Measurements from ENCODE around the gene SYNPR. TPM values are rescaled to one million over a fixed set of nuclear protein-coding genes. Genes with fewer than 3 reads are reported as not detected.

Gene SYNPR
- total RNA-seq, 1 experiment from 2014 or later, result not detected

DNA sequence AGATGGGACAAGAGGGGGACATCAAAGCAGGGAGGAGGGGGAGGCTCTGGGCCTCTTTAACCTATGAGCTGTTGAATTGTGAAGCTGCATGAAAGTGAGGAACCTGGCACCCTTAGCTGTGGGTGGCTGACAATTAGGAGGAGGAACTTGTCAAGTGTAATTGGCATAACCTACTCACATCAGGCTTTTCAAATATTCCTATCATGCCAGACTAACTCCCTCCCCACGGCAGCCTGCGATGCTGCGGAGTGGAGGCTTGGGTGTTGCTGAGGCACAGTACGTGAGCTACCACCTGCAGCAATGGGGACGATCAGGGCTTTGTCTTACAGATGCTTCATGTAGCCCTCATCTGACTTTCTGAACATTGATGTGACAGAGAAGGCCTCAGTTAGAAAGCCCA lies 193.7 kb downstream of the SYNPR start:
- DNase-seq (ENCODE audit: low read depth), result no peak

DNA sequence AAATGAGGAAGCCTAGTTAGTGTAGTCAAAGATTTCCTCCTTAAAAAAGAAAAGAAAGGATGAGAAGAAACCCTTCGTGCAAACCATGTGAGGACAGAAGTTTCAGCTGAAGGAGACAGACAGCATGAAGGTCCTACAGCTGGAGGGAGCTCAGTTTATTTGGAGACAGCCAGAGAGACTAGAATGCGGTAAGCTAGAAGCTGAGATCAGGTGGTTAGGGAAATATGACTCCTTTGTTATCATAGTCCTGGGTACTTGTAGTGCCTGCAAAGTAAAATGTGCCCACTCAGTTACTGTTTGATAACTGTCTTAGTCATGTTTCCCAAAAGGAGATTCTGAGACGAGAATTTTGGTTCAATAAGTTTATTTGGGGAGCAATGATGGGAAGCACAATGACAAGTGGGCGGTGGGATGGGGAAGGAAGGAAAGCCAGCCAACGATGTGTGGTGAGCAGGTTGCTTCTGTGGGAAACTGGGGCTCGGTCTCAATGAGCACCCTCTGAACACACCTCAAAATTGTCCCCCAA lies 195.6 kb downstream of the SYNPR start:
- DNase-seq (ENCODE audit: low read depth), result no peak

DNA sequence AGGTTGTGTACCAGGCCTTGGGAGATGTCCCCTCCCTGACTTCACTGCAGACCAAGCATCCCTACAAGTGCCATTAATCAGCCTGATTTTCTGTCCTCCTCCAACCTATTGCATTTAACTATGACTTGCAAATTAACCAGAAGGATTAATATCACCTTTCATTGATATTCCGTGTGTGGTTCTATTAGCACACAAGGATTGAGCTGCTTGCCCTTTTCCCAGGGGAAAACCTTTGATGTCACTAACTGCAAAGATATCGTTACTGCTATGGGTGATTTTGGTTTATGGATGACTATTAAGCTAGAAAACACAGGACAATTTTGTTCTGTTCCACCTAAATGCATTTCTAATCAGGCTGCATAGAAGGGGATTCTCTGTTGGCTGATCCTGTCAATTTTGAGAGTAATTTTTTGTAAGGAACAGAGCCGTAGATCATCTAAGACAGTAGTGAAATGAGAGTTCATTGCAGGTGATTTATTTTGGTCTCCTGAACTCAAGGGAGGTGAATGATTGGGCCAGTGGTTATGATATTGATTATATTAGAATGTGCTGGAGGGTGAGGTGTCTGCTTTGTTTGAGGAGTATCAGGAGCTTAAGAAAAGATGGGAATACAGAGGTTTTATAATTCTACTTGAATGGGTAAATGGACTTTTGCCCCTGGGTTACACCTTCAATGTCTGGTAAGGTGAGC lies 196.9 kb downstream of the SYNPR start:
- no peak for DNase-seq (ENCODE audit: low read depth)

DNA sequence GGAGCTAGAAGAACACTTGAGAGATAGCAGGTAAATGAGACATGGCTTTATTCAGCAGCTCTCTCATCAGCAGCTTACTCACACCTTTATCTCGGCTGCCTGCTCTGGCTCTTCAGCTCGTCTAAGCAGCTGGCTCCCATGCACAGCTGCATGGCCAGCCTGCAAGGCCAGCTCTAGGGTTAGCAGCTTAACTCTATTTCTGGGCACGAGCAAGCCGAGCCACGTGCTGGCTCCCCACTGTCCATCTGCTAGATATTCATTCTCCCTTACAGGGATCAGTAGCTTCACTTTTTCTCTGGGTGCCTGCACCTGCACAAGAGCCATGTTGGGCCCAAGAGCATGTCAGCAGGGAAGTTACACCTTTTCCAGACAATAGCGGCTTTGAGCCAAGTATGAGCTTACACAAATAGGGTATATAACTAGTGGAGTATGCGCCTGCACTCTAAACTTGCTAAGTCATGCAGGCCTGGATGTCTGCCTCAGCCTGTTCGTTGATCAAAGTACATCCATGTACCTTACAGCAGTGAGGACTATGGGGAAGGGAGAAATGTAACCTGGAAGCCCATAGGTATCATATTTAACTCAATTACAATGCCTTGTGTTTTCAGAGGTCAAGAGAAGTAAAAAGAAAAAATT lies 199.5 kb downstream of the SYNPR start:
- no peak for DNase-seq (ENCODE audit: low read depth)

DNA sequence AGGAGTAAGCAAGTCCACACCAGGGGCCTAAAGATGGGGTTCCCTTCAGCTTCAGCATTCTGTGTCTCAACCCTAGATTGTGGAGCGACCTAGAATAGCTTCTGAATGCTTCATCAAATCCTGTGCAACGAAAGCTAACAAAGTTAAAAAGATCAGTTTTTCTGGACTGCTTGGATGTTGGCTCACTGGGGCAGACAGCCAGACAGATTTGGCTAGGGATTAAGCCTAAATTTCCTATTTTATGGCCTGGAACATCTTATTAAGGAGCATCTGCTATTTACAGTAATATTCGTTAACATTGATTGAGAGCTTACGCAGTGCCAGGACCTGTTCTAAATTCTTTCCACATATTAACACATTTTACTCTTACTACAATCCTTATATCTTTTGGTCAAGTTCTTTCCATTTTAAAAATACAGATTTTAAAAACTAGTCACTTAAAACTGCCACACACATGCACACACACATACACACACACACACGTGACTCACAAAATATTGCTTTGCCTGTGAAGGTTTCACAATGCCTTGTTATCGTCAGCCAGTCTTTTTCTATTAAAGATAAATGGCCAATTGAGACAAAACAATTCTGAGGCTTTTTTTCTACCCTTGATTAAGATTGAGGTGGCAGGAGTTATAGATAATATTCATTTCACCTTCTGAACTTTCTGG lies 201.0 kb downstream of the SYNPR start:
- DNase-seq (ENCODE audit: low read depth), result no peak

DNA sequence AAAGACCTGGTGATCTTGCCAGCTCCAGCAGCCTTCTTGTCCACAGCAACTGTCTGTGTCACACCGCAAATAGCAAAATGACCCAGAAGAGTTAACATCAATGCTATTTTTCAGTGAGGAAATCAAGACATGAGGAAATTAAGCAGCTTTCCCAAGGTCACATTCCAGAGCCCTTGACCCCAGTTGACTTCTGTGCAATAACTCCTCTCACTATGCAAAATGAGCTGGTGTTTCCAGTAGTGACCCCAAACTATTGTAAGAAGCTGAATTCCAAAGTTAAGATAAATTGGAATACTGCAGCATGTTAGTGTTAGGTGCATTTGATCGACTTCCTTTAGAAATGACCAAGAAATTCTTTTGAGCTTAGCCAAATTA lies 201.5 kb downstream of the SYNPR start:
- DNase-seq (ENCODE audit: low read depth), result no peak

DNA sequence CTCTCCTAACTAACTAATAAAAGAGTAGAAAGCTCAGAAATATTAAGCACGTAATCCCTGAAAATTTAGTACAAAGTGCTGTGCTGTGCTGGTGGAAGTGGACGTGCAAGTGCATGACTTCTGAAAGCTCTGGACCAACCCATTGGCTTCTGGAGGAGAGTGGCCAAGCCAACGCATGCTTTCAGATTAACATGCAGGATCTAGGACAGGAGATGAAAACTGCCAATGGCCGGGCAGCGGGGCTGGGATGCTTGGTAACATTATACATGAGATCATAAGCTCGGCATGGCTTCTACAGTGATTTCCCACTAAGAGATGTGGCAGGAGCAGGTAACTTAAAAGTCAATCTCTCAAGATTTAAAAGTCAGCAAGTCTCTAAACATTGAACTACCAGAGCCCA lies 203.5 kb downstream of the SYNPR start:
- DNase-seq (ENCODE audit: low read depth), result no peak

DNA sequence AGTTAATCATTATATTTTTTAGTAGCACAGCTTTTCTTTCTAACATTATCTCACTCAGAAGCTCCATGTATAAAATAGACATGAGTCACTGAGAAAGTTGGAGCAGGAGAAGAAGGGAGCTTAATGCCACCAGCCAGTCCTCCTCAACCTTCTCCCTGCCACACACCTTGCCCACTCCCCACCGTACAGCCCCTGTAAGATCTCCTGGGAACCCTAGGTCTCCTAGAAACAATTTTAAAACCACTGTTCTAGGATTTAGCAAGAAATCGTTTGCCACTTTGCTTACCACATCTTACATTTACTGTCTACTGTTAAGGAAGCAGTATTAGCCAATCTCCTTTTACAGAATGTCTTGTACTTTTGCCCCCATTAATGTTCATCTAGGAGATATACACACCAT lies 204.2 kb downstream of the SYNPR start:
- DNase-seq (ENCODE audit: low read depth), result no peak

DNA sequence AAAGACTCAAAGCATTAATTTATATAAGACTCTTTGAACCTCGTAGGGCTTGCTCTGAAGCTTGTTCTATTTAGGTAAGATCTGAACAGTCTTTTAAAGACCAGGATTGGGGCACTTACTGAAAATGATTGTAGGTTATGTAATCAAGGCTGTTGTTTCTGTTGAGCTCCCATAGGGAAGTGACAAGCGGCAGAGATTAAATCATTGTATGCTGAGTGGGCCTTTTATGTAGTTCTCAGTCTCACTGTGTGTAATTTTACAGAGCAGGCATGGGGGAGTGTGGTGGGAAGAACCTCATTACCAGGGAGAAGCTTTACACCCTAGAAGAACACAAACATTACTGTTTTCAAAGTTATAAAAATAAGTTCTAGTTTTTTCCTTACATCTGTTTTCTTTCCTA lies 214.4 kb downstream of the SYNPR start:
- DNase-seq (ENCODE audit: low read depth), result no peak

DNA sequence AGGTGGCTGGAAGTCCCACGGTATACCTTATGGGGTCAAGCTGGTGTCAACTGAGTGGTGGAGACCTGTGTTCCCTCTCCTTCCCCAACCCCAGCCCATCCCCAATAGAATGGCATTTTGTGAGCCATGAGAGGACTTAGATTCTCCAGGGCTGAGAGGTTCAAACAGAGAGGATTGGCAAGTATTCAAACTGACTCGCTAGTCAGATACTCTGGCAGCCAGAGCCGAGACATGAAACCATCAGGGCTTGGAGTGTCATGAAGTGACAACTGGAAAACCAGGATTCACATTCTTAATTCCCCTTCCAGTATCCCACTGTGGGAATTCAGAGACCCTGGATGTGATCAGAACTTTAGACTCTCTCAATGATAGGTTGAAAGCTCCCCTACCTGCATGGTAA lies 215.0 kb downstream of the SYNPR start:
- no peak for DNase-seq (ENCODE audit: low read depth)

DNA sequence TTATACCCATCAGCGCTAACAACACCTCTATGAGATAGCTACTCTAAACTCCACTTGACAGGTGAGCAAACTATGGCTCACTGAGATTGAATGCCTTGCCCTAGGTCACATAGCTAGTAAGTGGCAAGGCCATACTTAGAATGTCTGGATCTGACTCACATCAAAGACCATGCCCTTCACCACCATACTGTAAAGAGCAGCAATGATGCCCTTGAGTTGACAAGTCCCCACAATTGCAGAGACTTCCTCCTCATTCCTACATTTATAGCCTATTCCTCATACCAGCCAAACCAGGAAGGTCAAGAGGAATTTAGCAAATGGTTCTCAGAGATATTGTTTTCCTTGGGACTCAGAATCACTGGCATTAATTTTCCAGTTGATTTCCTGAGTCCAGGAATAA lies 216.5 kb downstream of the SYNPR start:
- no peak for DNase-seq (ENCODE audit: low read depth)

DNA sequence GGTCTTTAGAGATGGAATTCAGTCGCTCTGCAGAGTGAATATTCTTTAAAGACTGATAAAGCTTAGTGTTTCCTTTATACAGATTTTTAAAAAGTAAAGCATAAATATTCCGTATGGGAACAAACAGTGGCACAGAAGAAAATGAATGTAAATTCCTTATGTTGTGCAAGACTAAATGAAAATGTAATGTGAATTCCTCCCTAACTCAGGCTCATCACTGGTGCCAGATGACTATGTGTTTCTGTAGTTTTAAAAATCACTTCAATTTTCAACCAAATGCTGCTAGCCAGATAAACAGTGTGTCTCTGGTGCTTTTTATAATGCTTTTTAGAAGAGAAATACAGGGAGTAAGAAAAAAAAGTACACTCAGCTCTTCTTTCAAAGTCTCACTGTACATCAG lies 219.5 kb downstream of the SYNPR start:
- DNase-seq (ENCODE audit: low read depth), result no peak

DNA sequence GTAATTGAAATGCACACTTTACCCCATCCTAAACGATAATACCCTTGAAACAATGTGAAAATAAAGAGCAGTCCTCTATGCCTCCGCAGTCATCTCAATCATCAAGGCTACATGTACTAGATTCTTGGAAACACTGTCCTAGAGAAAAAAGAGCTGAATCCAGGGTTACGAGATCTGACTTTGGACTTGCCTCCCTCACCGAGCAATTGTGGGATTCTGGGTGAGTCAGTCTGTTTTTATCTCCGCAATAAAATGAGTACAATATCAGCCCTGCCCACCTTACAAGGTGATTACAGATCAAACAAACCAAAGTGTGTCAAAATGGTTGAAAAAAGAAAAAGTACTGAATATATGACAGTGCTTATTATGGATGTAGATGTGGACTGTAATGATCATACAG lies 222.1 kb downstream of the SYNPR start:
- no peak for DNase-seq (ENCODE audit: low read depth)

DNA sequence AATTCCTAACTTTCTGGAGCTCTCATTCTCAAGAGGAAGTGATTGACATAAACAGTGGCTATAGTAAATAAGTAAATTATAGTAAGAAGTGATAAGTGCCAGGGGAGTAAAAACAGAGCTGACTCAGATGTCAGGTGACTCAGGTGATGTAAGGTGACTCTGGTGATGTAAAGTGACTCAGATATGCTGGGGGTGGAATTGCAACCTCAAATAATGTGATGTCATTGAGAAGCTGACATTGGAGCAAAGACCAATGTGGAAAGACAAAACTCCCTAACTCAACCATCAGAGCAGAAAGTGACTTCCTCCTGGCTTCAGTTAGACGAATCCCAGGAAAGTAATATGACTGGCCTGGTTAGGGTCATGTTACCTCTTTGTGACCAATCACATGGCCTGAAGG lies 230.2 kb downstream of the SYNPR start:
- DNase-seq (ENCODE audit: low read depth), result no peak

DNA sequence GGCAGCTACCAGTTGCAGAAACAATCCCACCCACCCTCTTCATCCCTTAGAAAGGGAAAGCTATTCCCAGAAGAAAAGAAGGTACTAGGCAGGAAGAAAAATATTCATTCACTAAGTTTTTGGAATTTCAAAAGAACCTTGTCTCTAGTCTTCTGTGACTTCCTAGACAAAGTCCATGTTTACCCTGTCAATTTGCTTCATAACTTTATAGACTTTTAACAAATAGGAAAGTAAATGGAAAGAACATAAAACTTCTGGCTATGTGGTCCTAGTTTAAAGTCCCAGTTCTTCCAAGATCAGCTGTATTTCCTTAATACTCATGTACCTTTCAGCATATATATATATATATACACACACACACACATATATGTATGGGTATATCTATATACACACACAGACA lies 230.7 kb downstream of the SYNPR start:
- no peak for DNase-seq (ENCODE audit: low read depth)

DNA sequence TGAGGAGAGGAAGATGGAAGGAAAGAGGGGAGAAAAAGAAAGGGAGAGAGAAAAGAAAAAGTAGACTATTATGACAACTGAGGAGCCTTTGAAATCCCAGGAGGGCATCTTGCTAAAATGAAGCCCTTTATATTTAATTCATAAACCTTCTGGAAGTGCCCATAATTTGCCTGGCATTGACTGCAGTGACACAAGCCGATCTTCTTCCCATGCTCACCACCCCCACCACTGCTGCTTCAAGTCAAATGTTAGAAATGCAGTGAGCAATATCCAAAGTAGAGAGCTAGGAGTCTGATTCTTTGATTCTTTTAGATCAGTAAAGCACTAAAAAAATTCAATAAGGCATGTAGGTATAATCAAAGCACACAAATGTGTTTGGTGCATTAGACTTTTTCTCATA lies 235.7 kb downstream of the SYNPR start:
- no peak for DNase-seq (ENCODE audit: low read depth)

DNA sequence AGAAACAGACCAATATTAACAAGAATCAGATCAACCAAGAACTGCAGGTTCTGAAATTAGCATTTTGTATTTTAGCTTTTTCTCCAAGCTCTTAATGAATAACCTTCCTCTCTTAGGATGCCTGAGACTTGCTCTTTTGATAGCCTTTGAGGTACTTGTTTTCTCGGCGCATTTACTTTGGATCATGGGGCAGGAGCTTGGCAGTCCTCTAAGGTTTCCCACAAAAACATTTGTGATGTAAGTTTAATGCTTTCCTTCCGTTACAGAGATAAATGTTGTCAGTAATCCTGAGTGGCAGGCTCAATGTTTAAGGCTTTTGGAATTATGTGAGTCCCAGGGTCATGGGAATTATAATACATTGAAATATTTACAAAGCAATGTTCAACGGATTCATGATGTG lies 236.6 kb downstream of the SYNPR start:
- no peak for DNase-seq (ENCODE audit: low read depth)

DNA sequence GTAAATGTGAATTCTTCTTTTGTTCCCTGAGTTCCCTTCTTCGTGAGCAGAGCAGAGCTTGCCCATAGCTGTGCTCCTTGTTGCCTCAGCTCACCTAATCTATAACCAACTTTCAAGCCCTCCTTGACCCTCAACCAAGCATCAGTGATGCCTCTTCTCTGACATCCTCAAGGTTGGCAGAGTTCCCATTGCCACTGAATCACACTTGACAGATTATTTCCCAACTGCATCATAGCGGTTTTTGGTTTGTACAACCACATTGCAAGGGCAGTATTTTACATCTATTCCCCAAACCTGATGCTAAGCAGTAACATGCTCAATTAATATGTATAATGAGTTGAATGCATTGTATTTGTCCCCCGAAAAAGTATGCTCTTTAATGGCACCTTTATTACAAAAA lies 241.3 kb downstream of the SYNPR start:
- peak; percentile 54 for DNase-seq (ENCODE audit: low read depth)

DNA sequence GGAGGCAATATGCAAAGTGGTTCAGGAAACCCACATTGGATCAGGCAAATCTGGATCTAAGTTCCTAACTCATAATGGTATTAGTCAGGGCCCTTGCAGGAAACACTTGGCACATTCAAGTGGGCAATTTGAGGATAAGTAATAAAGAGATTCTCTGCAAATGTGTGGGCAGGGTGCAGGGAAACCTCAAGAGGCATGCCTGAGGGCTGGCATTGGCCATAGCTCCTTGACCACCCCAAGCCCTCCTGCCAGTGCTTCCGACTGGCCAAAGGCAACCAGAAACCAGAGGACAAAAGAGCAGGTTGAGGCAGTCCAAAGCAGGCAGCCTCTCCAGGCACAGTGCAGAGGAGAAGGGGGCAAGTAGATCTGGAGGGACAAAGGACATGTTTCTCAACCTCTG lies 243.5 kb downstream of the SYNPR start:
- peak; percentile 6 for DNase-seq (ENCODE audit: low read depth)

DNA sequence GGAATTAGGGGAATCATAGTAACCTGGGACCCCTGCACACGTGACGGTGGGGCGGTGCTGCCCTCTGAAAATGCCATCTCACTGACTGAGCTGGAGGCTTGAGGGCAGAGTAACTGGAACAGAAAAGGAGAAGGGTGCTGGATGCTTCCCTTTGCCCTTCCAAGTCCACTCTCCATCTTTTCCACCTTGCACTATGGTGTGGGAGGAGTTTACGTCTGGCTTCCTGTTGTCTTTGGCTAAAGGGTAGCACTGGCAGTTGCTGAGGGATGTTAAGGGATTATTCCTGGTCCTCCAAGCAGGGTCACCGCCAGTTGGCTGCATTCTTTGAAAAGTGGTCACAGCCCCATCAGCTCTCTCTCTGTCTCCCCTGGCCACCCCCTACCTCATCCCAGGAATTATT lies 245.0 kb downstream of the SYNPR start:
- DNase-seq (ENCODE audit: low read depth), result peak; percentile 28

DNA sequence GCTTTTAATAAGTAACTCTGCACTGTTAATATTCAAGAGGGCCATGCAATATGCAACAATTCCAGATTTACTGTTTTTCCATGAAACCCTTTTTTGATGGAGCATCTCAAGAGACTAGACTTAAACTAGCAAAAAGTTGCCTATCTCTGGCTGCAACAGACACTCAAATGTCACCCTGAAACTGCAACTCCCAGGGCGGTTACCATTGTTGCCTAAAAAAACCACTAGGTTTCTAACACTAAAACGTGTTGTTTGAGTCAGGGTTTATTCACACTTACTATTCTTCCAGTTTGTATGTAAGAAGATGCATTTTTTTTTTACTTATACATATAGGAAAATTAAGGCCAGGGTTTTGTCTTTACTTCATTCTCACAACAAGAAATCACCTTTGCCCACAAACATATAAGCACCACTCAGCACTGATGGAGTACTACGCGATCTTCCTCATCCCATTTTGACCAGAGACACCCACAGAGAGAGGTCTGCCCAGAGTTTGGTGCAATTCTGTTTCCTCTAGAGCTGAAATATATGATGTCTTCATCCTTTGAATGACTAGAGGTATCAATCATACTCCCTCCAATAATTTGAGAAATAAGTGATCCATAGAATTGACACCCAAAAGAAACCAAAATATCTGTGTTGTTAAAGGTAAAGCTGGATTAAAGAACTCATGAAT lies 250.4 kb downstream of the SYNPR start:
- DNase-seq (ENCODE audit: low read depth), result no peak

DNA sequence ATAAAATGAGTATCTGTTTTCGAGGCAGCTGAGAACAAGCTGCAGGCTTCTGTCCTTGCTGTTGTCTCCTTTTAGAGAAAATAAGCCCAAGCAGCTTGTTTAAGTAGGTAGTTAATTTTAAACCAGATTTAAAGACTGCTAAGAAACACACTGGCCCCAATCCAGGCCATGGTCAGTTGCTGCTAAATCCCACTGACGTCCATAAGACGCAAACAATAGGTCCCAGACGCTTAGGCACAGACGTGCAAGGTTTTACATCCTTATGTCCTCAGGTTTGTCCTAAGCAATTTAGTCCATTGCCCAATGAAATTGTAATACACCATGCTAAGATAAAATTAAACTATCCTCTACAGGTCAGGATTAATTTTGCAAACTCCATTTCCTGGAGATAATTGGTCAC lies 254.4 kb downstream of the SYNPR start:
- no peak for DNase-seq (ENCODE audit: low read depth)

DNA sequence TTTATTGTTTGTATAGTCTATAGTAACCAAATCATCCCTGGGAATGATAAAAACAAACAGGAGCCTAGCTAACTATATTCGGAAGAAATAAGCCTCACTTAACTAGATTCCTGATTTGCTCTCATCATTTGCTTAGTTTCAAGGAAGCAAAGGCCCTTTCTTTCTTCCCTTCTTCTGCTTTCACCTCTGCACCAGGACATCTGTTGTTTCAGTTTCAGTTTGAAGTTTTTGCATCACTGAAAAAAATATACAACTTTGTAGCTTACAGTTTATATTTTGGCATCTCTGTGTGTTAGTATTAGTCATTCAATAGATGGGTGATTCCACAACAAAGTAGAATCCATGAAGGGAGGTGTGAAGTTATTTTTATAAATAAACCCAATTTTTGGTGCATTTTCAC lies 260.8 kb downstream of the SYNPR start:
- peak; percentile 3 for DNase-seq (ENCODE audit: low read depth)
